RWPE2 (cell line): ENCODE data around the gene BMF.

ENCODE experiments used
- ATAC-seq: fragments of 200-7000 bp; cut with Tn5 transposase; 3 replicates; pipeline ENCODE4 v1.9.1; 2021; ENCODE audit warnings: low read depth
- DNase-seq: peaks from one replicate; pipeline ENCODE4 v3.0.0-alpha.2; 2020; ENCODE audit warnings: low spot score
- H3K27ac ChIP-seq: fragments of 450-650 bp; 2 replicates; pipeline ENCODE4 v1.5.1; 2017; ENCODE audit warnings: mild to moderate bottlenecking; ENCODE audit not compliant: poor library complexity, severe bottlenecking
- H3K27me3 ChIP-seq: fragments of 250-450 bp; sonication (Bioruptor Pico); 2 replicates; pipeline ENCODE4 v1.5.1; 2021; ENCODE audit warnings: mild to moderate bottlenecking, moderate library complexity; ENCODE audit not compliant: insufficient read depth, poor library complexity, severe bottlenecking
- H3K36me3 ChIP-seq: fragments of 250-450 bp; sonication (Bioruptor Pico); 2 replicates; pipeline ENCODE4 v1.5.1; 2020; ENCODE audit warnings: low read depth, mild to moderate bottlenecking, moderate library complexity
- H3K4me1 ChIP-seq: fragments of 250-450 bp; sonication (Bioruptor Pico); 2 replicates; pipeline ENCODE4 v1.5.1; 2021; ENCODE audit warnings: mild to moderate bottlenecking, moderate library complexity; ENCODE audit not compliant: insufficient read depth, poor library complexity, severe bottlenecking
- H3K4me3 ChIP-seq: fragments of 250-450 bp; sonication (Bioruptor Pico); 2 replicates; pipeline ENCODE4 v1.5.1; 2021; ENCODE audit warnings: mild to moderate bottlenecking, moderate library complexity; ENCODE audit not compliant: severe bottlenecking
- H3K9me3 ChIP-seq: fragments of 250-450 bp; sonication (Bioruptor Pico); 2 replicates; pipeline ENCODE4 v1.5.1; 2021; ENCODE audit warnings: mild to moderate bottlenecking, moderate library complexity; ENCODE audit not compliant: severe bottlenecking
- CTCF ChIP-seq: fragments of 450-650 bp; IDR thresholded peaks from one replicate; pipeline ENCODE4 v1.5.1; 2017; ENCODE audit warnings: mild to moderate bottlenecking, moderate library complexity; ENCODE audit not compliant: poor library complexity, severe bottlenecking

Gene BMF

GRCh38 chr15:40067921-40068624 is 40.6 kb downstream of the BMF start:
- H3K9me3 ChIP-seq = no peaks in the 10 kb centered on the region
- ATAC-seq (no peak), DNase-seq (no peak)
- no peak overlapping the region for H3K27ac ChIP-seq
- peaks cover 36% of the 10 kb centered on the region for H3K4me1 ChIP-seq
- no peak for TF ChIP-seq CTCF
- H3K4me3 ChIP-seq = no peak overlapping the region
- H3K36me3 ChIP-seq = no peaks in the 10 kb centered on the region
- H3K27me3 ChIP-seq = no peaks in the 10 kb centered on the region

GRCh38 chr15:40066589-40066988 is 42.1 kb downstream of the BMF start:
- TF ChIP-seq CTCF = no peak
- H3K36me3 ChIP-seq = no peaks in the 10 kb centered on the region
- H3K27me3 ChIP-seq = no peaks in the 10 kb centered on the region
- peaks cover 36% of the 10 kb centered on the region for H3K4me1 ChIP-seq
- peak overlapping the region; percentile 17 for H3K27ac ChIP-seq
- H3K4me3 ChIP-seq = no peak overlapping the region
- H3K9me3 ChIP-seq = no peaks in the 10 kb centered on the region
- ATAC-seq (peak; percentile 32; the same call in 2 of the 3 replicates), DNase-seq (no peak)

GRCh38 chr15:40065166-40065565 is 43.5 kb downstream of the BMF start:
- Histone ChIP-seq H3K27ac (no peak overlapping the region), H3K36me3 (no peaks in the 10 kb centered on the region), H3K9me3 (no peaks in the 10 kb centered on the region), H3K27me3 (no peaks in the 10 kb centered on the region), H3K4me3 (no peak overlapping the region), H3K4me1 (peaks cover 36% of the 10 kb centered on the region)
- no peak for TF ChIP-seq CTCF
- DNase-seq (no peak), ATAC-seq (no peak)

GRCh38 chr15:40064231-40064894 is 44.3 kb downstream of the BMF start:
- H3K9me3 ChIP-seq = no peaks in the 10 kb centered on the region
- DNase-seq (no peak), ATAC-seq (0 out of 3 replicates have a peak, but pooled peaks have one; percentile 3)
- no peaks in the 10 kb centered on the region for H3K36me3 ChIP-seq
- no peak for TF ChIP-seq CTCF
- peak overlapping the region; percentile 48 for H3K27ac ChIP-seq
- no peaks in the 10 kb centered on the region for H3K27me3 ChIP-seq
- no peak overlapping the region for H3K4me3 ChIP-seq
- H3K4me1 ChIP-seq = peaks cover 34% of the 10 kb centered on the region

- no peak for TF ChIP-seq CTCF
- H3K9me3 ChIP-seq = no peaks in the 10 kb centered on the region
- H3K36me3 ChIP-seq = no peaks in the 10 kb centered on the region
- H3K27ac ChIP-seq = peak overlapping the region; percentile 48
- peaks cover 34% of the 10 kb centered on the region for H3K4me1 ChIP-seq
- H3K4me3 ChIP-seq = no peak overlapping the region
- DNase-seq (no peak), ATAC-seq (peak; percentile 81)
- no peaks in the 10 kb centered on the region for H3K27me3 ChIP-seq
These were observed 45.1 kb downstream of the BMF start for GRCh38 chr15:40063563-40064011.
